HTERT RPE-1 (cell line): ENCODE data around the gene ACAA1.

Source experiments
- in situ Hi-C: fragments of 300-500 bp; cut with MboI; formaldehyde crosslinking; loops from 4 replicates; pipeline ENCODE4 v1.14.3; 2020; ENCODE audit warnings: low sequenced_read_pairs

The ACAA1 gene

DNA sequence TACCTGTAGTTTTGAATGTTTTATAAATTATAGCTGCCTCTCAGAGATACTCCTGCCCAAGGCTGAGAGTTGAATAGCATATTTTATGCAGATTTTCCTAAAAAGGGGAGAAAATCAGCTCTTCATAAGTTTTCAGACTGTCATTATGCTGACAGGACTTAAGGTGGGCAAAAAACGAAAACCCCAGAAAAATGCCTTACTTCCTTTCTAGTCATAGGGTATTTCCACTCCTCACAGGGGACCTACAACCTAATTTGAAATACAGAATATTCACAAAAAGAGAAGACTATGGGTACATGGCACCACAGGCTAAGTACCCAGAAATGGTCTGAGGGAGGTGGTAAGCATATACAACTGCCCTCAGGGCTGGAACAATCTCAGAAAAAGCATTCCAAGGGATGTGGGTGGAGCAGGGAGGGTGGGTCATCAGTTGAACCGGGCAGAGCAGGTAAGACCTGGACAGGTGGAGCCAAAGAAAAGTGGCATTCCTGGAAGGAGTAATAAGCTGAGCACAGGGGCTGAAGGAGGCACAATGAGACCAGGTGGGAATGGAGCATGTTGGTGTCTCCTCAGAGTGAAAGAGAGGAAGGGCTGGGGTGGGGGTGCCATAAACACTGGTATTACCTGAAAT lies 17.8 kb upstream of the ACAA1 start:
- in situ Hi-C loops: no loop called here

DNA sequence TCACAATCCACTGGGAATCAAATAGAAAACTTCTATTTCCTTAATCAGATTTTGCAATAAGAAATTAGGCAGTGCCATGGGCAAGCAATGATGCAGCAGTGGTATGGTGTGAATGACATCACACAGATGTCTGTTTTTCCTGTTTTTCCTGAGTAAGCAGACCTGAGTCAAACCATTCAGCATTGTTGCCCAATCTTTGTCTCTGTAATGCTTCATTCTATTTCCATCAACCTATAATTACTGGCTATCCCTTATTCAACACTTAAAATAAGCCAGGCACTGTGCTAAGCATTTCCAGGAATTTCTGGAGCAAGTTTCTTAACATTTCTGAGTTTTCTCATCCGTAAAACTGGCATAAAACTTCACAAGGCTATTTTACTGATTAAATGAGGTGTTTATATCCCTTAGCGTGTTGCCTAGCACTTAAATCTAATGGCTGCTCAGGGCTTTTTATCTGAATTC lies 17.1 kb upstream of the ACAA1 start:
- in situ Hi-C loops: no loop called here

DNA sequence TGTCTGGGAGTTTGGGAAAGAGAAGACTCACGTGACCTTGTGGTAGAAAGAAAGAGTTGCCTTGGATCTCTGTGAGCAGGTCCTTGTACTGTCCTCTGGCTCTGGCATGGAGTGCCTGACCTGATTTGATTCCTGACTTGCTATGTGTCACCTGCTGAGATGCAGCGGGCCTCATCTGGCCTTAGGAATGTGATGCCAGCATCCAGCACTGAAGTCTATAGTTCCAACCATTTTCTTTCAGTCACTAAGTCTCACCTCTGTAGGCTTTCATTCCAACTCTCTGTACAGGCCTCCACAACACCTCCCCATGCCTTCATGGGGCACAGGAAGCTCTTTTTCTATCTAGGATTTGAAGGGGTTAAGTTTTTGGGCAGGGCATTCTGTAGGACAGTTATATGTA lies 16.3 kb upstream of the ACAA1 start:
- in situ Hi-C loops: no loop called here

DNA sequence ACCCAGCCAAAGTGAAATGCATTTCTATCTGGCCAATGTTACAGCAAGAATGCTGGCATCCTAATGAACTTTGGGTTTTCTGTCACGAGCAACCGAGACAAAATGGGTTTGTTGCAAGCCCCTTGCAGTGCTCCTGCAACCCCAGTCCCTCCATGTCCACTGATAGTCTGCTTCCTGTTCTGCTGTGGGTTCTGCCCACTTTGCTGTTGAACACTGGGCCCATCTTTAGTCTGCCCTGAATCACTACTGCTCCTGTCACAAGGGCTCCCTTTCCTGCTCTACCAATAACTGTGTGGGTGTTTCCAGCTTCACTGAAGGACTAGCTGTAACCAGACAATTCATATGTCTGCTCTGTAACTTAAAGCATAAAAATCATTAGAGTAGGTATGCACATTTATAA lies 15.7 kb upstream of the ACAA1 start:
- in situ Hi-C loops: no loop called here

DNA sequence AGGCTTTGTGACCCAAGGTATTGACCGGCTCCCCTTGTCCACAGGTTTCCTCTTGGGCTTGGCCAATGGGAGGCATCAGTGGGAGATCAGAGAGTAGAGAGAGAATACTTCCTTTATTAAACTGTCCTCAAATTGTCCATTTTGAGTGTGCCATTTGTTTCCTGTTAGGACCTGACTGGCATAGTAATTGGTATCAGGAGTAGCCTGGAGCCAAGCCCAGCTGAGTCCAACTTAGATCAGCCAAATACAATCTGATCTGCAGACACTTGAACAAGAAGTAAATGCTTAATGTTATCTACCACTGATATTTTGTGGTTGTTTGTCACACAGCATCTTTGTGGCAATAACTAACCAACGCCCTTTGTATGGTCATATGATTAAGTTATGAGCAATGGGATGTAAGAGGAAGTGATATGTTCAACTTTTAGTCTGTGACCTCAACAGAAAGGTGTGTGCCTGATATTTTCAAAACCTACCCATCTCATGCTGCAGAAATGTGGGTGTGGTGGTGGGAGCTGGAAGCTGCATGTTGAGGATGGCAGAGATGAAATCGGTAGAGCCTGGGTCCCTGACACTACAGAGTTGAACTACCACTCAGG lies 14.8 kb upstream of the ACAA1 start:
- in situ Hi-C loops: no loop called here

DNA sequence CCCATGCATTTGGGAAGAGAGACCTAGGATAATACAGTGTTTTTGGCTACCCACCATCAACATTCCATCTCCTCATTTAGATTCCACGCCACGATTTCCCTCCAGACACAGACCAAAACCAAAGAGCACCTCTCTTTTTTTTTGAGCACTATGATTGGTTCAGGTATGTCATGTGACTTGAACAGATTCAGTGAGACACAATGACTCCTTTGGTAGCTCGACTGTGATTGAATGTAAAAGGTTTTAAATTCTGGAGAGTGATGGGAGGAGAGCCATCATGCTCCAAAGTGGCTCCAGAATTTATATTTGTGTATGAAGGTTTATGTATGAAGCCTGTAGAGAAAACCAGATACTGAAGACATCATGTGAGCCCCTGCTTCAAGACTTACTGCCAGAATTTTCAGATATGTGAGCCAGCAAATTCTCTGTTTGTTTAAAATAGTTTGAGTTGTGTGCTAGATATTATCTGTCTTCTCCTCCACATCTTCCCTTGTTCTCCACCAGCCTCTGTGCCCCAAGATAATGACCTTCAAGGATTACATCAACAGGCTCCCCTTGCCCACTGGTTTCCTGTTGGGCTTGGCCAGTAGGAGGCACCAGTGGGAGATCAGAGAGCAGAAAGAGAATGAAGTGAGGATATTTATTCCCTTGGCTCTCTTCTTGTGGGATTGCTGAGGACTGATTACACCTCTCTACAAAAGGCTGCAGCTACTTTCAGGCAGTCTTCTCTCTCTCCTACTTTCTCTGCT lies 14.0 kb upstream of the ACAA1 start:
- in situ Hi-C loops: no loop called here

DNA sequence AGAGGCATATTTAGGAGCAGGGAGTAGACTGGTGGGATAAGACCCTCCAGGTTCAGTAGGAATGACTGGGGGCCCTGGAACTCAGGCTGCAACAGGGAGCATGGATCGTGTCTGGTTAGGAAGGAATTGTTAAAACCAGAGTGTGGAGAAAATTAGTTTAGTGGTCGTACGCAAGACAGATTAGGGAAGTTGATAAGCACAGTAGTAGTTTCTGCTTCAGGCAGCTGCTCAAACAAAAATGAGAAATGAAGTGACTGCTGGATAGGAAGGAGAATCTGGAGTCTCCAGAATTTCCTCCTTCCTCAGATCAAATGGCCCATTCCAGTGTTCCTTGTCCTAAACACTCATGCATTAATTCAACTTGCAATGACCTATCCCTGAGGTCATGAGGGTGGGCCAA lies 12.8 kb upstream of the ACAA1 start:
- in situ Hi-C loops: no loop called here

DNA sequence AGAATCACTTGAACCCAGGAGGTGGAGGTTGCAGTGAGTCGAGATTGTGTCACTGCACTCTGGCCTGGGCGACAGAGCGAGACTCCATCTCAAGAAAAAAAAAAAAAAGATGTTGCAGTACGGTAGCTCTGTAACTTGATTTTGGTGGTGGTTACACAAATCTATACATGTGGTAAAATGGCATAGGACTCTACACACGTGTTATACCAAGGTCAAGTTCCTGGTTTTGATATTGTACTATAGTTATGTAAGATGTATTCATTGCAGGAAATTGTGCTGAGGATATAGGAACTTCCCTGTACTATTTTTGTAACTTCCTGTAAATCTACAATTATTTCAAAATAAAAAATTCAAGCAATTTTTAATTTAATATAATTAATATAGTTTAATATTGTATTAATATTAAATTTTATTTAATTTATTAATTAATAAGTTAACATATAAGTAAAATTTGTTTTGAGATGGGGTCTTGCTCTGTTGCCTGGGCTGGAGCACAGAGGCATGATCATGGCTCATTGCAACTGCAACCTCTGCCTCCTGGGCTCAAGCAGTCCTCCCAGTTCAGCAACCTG lies 11.5 kb upstream of the ACAA1 start:
- in situ Hi-C loops: no loop called here

DNA sequence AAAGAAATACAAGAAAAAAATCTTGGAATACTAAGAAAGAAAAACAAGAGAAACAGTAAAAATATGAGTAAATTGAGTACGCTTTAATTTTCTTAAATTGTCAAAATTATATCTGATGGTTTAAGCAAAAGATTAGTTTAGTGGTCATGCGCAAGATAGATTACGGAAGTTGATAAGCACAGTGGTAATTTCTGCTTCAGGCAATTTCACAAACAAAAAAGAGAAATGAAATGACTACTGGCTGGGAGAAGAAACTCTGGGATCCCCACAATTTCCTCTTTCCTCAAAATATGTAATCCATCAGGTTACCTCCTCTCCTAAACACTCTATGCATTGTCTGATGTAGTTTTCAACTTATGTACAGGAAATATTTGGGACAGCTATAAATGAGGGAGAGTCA lies 10.5 kb upstream of the ACAA1 start:
- in situ Hi-C loops: no loop called here

DNA sequence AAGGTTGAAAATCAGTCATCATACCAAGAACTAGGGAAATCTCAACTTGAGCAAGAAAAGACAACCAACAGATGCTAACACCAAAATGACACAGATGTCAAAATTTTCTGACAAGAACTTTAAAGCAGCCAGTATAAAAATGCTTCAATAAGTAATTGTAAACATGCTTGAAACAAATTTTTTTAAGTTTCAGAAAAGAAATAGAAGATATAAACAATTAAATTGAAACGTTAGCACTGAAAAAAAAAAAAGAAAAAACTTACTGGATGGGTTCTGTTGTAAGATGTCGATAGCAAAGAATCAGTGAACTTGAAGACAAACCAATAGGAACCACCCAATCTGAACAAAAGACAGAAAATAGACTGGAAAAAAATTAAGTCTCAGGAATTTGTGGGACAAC lies 9.6 kb upstream of the ACAA1 start:
- in situ Hi-C loops: no loop called here

DNA sequence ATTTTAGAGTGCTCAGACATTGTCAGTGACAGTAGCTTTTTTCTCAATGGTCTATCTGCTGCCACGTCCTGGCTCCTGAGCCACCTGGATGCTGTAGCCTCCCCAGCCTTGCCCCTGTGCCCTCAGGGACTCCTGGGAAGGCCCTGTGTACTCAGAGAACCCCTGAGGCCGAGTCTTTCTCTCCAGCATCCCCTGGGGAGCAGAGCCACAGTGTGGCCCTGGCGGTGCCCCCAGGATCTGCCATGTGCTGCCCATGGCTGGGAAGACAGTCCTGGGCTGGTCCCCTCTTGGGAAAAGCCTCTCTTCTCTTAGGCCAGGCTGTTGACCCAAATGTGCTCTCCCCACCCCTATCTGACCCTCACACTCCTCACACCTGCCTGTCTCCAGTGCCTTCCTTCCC lies 6.6 kb upstream of the ACAA1 start:
- in situ Hi-C loops: no loop called here

DNA sequence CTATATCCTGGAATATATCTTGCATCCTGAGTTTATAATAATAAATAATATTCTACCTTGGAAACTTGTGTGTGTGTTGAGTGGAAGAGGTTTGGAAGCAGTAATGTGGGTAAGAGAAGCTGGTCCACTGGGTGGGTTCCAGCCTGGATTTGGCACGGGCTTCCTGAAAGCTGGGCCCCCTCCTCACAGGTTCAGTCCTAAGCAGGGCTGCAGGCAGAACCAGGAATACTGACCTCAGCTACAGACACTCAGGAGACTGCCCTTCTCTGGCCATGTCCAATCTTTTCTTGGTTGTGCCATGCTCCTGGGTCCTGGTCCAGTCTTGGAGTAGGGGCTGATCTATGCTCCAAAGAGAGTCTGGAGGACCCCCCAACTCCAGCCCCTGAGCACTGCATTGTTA lies 6.0 kb upstream of the ACAA1 start:
- in situ Hi-C loops: no loop called here

DNA sequence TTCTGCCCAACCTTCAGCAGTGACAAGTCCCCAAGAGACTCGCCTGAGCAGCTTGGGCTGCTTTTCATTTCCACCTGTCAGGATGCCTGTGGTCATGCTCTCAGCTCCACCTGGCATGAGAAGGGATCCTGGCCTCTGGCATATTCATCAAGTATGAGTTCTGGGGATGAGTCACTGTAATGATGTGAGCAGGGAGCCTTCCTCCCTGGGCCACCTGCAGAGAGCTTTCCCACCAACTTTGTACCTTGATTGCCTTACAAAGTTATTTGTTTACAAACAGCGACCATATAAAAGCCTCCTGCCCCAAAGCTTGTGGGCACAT lies 5.0 kb upstream of the ACAA1 start:
- in situ Hi-C loops: no loop called here

DNA sequence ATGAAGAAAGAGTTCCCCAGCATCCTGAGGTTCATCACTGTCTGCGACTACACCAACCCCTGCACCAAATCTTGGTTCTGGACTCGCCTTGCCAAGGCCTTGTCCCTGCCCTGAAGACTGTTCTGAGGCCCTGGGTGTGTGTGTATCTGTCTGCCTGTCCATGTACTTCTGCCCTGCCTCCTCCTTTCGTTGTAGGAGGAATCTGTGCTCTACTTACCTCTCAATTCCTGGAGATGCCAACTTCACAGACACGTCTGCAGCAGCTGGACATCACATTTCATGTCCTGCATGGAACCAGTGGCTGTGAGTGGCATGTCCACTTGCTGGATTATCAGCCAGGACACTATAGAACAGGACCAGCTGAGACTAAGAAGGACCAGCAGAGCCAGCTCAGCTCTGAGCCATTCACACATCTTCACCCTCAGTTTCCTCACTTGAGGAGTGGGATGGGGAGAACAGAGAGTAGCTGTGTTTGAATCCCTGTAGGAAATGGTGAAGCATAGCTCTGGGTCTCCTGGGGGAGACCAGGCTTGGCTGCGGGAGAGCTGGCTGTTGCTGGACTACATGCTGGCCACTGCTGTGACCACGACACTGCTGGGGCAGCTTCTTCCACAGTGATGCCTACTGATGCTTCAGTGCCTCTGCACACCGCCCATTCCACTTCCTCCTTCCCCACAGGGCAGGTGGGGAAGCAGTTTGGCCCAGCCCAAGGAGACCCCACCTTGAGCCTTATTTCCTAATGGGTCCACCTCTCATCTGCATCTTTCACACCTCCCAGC lies 4.4 kb upstream of the ACAA1 start:
- in situ Hi-C loops: no loop called here

DNA sequence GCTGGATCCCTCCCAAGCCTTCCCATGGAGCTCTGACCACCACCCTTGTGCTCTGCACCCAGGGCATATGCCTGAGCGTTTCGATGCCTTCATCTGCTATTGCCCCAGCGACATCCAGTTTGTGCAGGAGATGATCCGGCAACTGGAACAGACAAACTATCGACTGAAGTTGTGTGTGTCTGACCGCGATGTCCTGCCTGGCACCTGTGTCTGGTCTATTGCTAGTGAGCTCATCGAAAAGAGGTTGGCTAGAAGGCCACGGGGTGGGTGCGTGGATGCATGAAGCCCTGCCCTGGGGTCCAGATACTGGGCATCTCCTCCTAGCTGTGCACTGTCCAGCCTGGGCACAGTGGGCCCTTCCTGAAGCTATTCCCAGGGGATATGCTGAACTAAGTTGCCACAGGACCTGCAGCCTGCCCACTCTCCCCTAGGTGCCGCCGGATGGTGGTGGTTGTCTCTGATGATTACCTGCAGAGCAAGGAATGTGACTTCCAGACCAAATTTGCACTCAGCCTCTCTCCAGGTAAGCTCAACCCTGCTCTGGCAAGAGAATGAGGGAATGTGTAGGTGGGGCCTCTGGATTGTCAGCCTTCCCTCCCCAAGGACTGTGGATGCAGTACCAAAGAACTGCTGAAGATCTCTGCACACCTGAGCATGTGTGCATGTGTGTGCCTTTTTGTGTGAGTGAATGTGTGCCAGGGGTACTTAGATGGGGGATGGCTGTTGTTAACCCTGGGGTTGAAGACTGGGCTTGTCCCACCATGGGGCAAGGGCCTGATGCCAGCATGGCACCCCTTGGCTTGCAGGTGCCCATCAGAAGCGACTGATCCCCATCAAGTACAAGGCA lies 3.6 kb upstream of the ACAA1 start:
- in situ Hi-C loops: no loop called here

DNA sequence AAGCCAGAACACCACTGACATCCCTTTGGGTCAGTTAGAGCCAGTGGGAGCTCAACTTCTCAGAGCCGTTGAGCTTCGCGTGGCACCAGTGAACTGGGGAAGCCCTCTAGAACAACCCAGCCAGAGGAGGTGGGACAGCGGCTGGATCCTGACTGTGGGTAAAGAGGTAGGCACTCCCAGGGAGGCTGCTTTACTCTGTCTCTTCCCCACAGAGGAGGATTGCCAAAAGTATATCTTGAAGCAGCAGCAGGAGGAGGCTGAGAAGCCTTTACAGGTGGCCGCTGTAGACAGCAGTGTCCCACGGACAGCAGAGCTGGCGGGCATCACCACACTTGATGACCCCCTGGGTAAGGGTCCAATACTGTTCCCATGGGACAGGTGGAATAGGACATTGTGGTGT lies 2.7 kb upstream of the ACAA1 start:
- in situ Hi-C loops: no loop called here

DNA sequence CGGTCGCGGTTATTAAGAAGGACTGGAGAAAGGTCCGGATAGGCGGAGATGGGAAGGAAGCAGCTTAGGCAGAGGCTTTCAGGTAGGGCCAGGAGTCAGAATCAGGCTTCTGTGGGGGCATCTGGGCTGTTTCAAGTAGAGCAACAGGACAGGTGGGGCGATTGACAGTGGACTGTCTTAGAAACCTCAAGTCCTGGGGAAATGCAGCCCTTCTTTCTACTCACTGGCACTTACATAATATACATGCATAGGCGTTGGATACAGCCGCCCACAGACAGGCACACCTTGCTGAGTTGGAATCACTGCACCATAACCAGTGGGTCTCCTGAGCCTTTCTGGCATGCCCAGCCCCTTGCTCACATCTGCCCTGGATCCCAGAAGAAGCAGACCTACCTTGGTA lies 2.3 kb upstream of the ACAA1 start:
- in situ Hi-C loops: no loop called here

DNA sequence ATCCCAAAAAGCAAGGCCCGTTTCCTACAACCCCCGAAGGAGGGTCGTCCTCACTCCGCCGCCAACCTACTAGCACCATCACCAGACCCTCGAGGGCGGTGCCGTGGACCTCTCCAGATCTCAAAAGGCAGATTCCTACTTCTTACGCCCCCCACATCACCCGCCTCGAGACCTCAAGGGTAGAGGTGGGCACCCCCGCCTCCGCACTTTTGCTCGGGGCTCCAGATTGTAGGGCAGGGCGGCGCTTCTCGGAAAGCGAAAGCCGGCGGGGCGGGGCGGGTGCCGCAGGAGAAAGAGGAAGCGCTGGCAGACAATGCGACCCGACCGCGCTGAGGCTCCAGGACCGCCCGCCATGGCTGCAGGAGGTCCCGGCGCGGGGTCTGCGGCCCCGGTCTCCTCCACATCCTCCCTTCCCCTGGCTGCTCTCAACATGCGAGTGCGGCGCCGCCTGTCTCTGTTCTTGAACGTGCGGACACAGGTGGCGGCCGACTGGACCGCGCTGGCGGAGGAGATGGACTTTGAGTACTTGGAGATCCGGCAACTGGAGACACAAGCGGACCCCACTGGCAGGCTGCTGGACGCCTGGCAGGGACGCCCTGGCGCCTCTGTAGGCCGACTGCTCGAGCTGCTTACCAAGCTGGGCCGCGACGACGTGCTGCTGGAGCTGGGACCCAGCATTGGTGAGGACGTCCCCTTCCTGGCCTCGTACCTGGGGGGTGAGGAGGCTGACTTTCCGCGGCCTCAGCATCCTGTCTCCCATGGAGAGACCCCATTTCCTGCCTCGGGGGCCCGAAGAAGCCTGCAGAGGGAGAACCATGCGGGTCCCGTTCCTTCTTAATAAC lies 1.6 kb upstream of the ACAA1 start, which contains the start of gene MYD88:
Gene MYD88 (plus strand): TSS at position 313 of the 842 bp plus-strand sequence. CDS start 40 bp downstream, at position 353.
- in situ Hi-C loops: no loop called here

DNA sequence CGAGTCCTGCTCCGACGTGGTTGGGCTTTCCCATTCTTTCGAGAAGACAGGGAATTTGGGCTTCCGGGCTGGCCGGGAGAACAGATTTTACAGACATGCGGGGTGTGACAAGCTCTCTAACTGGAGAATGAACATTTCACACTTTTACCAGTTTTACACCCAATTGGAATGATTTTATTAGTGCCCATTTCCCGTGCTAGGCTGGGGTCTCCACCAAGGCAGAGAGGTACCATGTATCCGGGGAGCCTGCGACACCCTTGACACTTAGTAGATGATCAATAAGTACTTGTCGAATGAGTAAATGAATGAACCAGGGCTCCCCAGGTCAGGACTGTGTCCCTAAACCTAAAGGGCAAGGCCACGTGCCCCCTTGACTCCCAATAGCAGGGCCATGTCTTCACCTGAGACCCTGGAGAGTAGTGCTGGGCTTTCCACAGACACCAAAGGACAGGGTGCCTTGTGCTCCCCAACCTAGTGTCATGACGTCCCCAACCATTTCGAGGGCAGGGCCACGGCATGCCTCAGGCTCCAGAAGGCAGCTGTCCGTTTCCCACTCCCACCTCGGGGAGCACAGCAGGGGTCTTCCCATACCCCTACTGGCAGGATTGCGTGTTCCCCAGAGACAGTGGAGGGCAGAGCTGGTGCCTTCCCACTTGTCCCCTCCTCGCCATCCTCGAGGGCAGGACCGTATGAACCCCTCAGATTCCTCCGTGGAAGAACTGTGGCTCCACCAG lies 855 bp upstream of the ACAA1 start:
- in situ Hi-C loops: no loop called here
